PC-9 (cell line): Measurements from ENCODE around the gene LIME1. TPM values are rescaled to one million over a fixed set of nuclear protein-coding genes. Genes with fewer than 3 reads are reported as not detected.

Experiments used
- BruUV-seq: library from RNA; stranded (reverse); fragments of 400-500 nt; replicated peaks from 2 replicates; lab custom pipeline; 2021; lab: Mats Ljungman, UMichigan
- CTCF ChIA-PET: fragments of 300-600 bp; sonication (Branson Sonifier 250); formaldehyde crosslinking; loops from one replicate; lab custom pipeline; 2022; ENCODE audit warnings: antibody characterized with exemption; lab: Charles Lee
- POLR2A ChIA-PET: fragments of 300-600 bp; sonication (Branson Sonifier 250); formaldehyde crosslinking; loops from one replicate; lab custom pipeline; 2022; ENCODE audit warnings: antibody characterized with exemption; ENCODE audit not compliant: unreplicated experiment; lab: Charles Lee
- DNase-seq, 2 experiments: peaks; one replicate each; pipeline versions ENCODE4 v3.0.0 to v3.0.0-alpha.2; 2015 to 2022; ENCODE audit warnings: mixed read lengths in 1 of 2
- H2AFZ ChIP-seq: fragments of 200-600 bp; sonication (generic); 2 replicates; pipeline ENCODE4 v1.8.1; 2017; ENCODE audit warnings: antibody characterized with exemption
- H3F3A ChIP-seq: fragments of 200-600 bp; sonication (generic); 2 replicates; pipeline ENCODE4 v1.8.1; 2017; ENCODE audit warnings: antibody characterized with exemption, mild to moderate bottlenecking, low read depth; ENCODE audit not compliant: insufficient read depth
- H3K27ac ChIP-seq: fragments of 200-600 bp; sonication (generic); 2 replicates; pipeline ENCODE4 v1.6.1; 2016; ENCODE audit warnings: mixed run types
- H3K27me3 ChIP-seq: fragments of 200-600 bp; sonication (generic); 2 replicates; pipeline ENCODE4 v1.6.1; 2016; ENCODE audit warnings: low read depth, mixed run types; ENCODE audit not compliant: insufficient read depth
- H3K36me3 ChIP-seq: fragments of 200-600 bp; sonication (generic); 2 replicates; pipeline ENCODE4 v1.6.1; 2016; ENCODE audit warnings: low read depth, mixed run types
- H3K4me1 ChIP-seq: fragments of 200-600 bp; sonication (generic); replicated peaks from 2 replicates; pipeline ENCODE4 v1.6.1; 2016; ENCODE audit warnings: mixed run types; ENCODE audit not compliant: insufficient read depth
- H3K4me2 ChIP-seq: fragments of 200-600 bp; sonication (generic); 2 replicates; pipeline ENCODE4 v1.6.1; 2017; ENCODE audit warnings: mixed run types
- H3K4me3 ChIP-seq: fragments of 200-600 bp; sonication (generic); 2 replicates; pipeline ENCODE4 v1.6.1; 2016; ENCODE audit warnings: mixed run types
- H3K79me2 ChIP-seq: fragments of 200-600 bp; sonication (generic); 2 replicates; pipeline ENCODE4 v1.6.1; 2017; ENCODE audit warnings: low read depth, mixed run types
- H3K9me2 ChIP-seq: fragments of 200-600 bp; sonication (generic); 2 replicates; pipeline ENCODE4 v1.8.1; 2017; ENCODE audit warnings: mild to moderate bottlenecking; ENCODE audit not compliant: insufficient read depth
- H3K9me3 ChIP-seq: fragments of 200-600 bp; sonication (generic); 2 replicates; pipeline ENCODE4 v1.8.1; 2016; ENCODE audit warnings: low read depth; ENCODE audit not compliant: insufficient read depth
- H4K20me1 ChIP-seq: fragments of 200-600 bp; sonication (generic); 2 replicates; pipeline ENCODE4 v1.8.1; 2017; ENCODE audit not compliant: insufficient read depth
- CTCF ChIP-seq: fragments of 200-600 bp; sonication (generic); conservative IDR thresholded peaks from 2 replicates; pipeline ENCODE4 v1.6.1; 2017; ENCODE audit warnings: mixed run types, antibody characterized with exemption, mild to moderate bottlenecking, moderate library complexity
- EZH2 ChIP-seq: fragments of 200-600 bp; sonication (generic); IDR thresholded peaks from 2 replicates; pipeline ENCODE4 v1.8.0; 2017; ENCODE audit warnings: antibody characterized with exemption, low read depth
- intact Hi-C: fragments of 100-400 bp; cut with micrococcal nuclease; formaldehyde crosslinking; loops from one replicate; pipeline ENCODE4 v1.10.0; 2022; ENCODE audit not compliant: unreplicated experiment
- total RNA-seq: library from RNA; stranded (reverse); gene quantifications from 2 replicates; pipeline ENCODE4 v1.2.3, GENCODE V29; 2021

Gene LIME1
- total RNA-seq, 1 experiment from 2014 or later, result 18.7 TPM

- intact Hi-C loops, result no loop called here
- BruUV-seq, result no TSS peak
- H3K4me1 ChIP-seq, result peaks cover 20% of the 10 kb centered on the region
These were observed 36.0 kb upstream of the LIME1 start for GRCh38 chr20:63700199-63701050.

GRCh38 chr20:63701051-63701328 is 35.5 kb upstream of the LIME1 start:
- POLR2A ChIA-PET, result no interaction called here

More at GRCh38 chr20:63700199-63701050, 36.0 kb upstream of the LIME1 start:
- Histone ChIP-seq H2AFZ (no peak overlapping the region), H3F3A (peaks cover 57% of the 10 kb centered on the region; the same call in 1 of the 2 replicates), H3K27ac (peak overlapping the region; percentile 65), H3K4me3 (no peak overlapping the region), H3K36me3 (peaks cover 11% of the 10 kb centered on the region), H3K9me3 (no peaks in the 10 kb centered on the region), H3K9me2 (no peaks in the 10 kb centered on the region), H3K79me2 (peaks cover 13% of the 10 kb centered on the region; the same call in 1 of the 2 replicates), H3K27me3 (no peaks in the 10 kb centered on the region), H4K20me1 (0 out of 2 replicates have a peak, but pooled peaks cover 3% of the 10 kb centered on the region), H3K4me2 (peak overlapping the region; percentile 71; the same call in 1 of the 2 replicates)
- TF ChIP-seq EZH2 (no peak), CTCF (no peak)
- POLR2A ChIA-PET, result no interaction called here
- DNase-seq, result no peak
- CTCF ChIA-PET, result interaction anchor here (0.6 kb wide), 1 partner anchor 94 kb away, joined by 9 read pairs; no protein-coding TSS in a partner anchor

More at GRCh38 chr20:63701051-63701328, 35.5 kb upstream of the LIME1 start:
- DNase-seq, result no peak
- peaks cover 22% of the 10 kb centered on the region for H3K4me1 ChIP-seq
- CTCF ChIA-PET, result interaction anchor here (0.6 kb wide), 1 partner anchor 93 kb away, joined by 9 read pairs; no protein-coding TSS in a partner anchor
- H3K27ac ChIP-seq, result 0 out of 2 replicates have a peak overlapping the region, but pooled peaks have one; percentile 5
- H3K27me3 ChIP-seq, result no peaks in the 10 kb centered on the region
- no peak for TF ChIP-seq CTCF
- TF ChIP-seq EZH2, result no peak
- 0 out of 2 replicates have a peak, but pooled peaks cover 3% of the 10 kb centered on the region for H4K20me1 ChIP-seq
- peaks cover 17% of the 10 kb centered on the region for H3K36me3 ChIP-seq
- no peaks in the 10 kb centered on the region for H3K9me3 ChIP-seq
- peaks cover 57% of the 10 kb centered on the region; the same call in 1 of the 2 replicates for H3F3A ChIP-seq
- no peak overlapping the region for H3K4me3 ChIP-seq
- peaks cover 18% of the 10 kb centered on the region for H3K79me2 ChIP-seq
- no peak overlapping the region for H3K4me2 ChIP-seq
- no peaks in the 10 kb centered on the region for H3K9me2 ChIP-seq
- H2AFZ ChIP-seq, result no peak overlapping the region
- intact Hi-C loops, result no loop called here
- BruUV-seq, result no TSS peak
